ENCODE results near the gene ATP1A4.

Gene ATP1A4

DNA sequence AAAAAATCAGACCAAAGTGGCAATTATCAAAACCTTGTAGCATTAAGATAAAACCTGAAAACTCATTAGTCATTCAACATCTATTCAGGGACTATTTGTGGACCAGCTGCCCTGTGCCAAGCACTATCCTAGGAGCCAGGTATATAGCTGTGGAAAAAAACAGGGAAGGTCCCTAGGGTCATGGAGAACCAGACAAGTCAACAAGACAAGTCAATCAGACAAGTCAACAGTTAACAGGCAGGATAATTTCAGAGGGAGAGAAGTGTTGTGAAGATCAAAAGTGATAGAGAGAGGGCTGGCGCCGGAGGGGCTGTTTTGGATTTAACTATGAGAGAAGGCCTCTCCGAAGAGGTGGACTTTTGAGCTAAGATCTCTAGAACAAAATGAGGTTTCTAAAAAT lies 3.3 kb upstream of the ATP1A4 start:
- no peak for DNase-seq

DNA sequence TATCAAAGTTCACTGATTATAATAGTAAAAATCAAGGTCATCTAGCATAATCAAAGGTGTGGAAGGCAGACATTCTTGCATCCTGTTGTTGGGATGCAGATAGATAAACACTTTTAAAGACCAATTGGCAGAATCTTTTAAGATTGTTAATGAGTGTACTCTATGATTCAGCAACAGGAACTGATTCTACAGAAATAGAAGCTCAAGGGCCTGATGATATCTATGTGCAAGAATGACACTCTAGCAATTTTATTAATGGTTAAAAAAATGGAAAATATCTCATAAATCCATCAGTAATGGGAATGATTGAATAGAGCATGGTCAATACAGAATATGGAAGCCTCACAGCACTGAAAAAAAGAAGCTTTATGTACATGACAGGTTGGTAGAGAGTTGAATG lies 2.2 kb upstream of the ATP1A4 start:
- no peak for DNase-seq

DNA sequence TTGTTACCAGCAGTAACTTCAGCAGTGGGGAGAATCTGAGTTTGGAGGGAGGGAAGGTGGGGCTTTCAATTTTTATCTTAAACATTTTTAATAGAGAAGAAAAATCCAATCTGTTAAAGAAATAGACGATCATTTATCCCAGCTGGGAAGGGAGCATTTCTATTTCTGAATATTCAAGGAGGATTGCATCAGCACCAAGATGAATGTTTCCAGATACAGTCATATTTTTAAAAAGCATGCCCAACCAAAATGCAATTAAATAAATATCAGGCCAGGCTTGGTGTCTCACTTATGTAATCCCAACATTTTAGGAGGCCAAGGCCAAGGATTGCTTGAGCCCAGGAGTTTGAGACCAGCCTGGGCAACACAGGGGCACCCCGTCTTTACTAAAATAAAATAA lies 1.7 kb upstream of the ATP1A4 start:
- no peak for DNase-seq

DNA sequence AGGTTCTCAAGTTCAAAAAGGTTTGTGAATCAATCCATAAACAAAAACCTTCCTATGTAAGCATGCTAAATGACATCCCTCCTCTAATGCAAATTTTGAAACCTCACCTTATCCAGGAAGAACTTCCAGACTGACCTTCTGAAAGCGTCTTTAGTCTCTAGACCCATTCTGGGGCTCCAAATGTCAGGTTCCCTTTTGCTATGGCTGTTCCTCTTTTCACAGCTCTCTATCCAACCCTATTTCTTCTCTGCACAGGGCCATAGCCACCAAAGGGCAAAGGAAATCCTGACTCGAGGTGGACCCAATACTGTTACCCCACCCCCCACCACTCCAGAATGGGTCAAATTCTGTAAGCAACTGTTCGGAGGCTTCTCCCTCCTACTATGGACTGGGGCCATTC lies 3.4 kb downstream of the ATP1A4 start:
- DNase-seq: no peak

GRCh38 chr1:160156361-160156760 lies 5.0 kb downstream of the ATP1A4 start:
- DNase-seq: no peak

DNA sequence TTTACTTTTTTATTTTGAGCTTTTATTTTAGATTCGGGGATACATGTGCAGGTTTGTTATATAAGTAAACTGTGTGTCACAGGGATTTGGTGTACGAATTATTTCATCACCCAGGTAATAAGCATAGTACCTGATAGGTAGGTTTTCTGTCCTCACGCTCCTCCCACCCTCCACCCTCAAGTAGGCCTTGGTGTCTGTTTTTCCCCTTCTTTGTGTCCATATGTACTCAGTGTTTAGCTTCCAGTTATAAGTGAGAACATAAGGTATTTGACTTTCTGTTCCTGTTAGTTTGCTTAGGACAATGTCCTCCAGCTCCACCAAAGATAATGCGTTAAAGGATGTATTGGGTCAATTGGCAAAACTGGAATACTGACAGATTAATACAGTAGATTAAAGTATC lies 5.8 kb downstream of the ATP1A4 start:
- no peak for DNase-seq

DNA sequence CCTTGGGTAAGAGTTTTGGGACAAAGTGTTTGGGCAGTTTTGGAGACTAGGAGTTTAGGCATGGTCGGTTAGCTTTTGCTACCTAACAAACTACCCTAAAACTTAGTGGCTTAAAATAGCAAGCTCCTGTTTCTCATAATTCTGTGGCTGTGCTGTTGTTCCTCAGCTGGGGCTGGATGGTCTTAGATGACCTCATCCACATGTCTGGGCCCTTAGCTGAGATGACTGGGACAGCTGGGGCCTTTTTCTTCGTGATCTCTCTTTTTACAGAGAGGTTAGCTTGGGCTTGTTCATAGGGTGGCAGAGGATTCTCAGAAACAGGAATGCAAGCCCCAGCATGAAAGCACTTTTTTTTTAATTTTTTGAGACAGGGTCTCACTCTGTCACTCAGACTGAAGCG lies 6.6 kb downstream of the ATP1A4 start:
- no peak for DNase-seq

DNA sequence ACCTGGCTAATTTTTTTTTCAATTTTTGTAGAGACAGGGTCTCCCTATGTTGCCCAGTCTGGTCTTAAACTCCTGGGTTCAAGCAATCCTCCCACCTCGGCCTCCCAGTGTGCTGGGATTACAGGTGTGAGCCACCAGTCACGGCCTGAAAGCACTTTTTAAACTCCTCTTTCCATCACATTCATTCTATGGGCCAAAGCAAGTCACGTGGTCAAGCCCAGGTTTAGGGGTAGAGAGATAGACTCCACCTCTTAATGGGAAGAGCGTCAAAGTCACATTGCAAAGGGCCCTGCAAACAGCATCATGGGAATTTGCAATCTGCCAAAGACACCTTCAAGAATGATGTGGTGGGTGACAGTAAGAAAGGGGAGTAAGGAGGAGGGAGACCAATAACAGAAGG lies 7.1 kb downstream of the ATP1A4 start:
- DNase-seq: no peak

GRCh38 chr1:160159846-160160245 lies 8.4 kb downstream of the ATP1A4 start:
- no peak for DNase-seq

GRCh38 chr1:160161965-160162705 lies 10.7 kb downstream of the ATP1A4 start:
- DNase-seq: no peak

GRCh38 chr1:160162931-160163330 lies 11.5 kb downstream of the ATP1A4 start:
- DNase-seq: no peak

DNA sequence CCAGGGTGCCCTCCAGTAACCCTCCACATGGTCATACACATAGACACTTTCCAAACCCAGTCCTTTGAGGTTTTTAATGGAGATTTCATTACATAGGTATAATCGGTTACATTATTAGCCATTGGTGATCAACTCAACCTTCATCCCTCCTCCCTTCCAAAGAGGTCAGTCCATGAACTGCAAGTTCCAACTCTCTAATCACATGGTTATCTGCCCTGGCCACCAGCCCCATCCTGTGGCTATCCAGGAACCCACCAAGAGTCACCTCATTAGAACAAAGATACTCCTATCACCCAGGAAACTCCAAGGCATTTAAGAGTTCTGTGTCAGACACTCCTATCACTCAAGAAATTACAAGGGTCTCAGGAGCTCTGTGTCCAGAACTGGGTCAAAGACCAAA lies 12.2 kb downstream of the ATP1A4 start:
- no peak for DNase-seq

- DNase-seq: no peak
Measured at GRCh38 chr1:160164121-160164520, 12.7 kb downstream of the ATP1A4 start.

DNA sequence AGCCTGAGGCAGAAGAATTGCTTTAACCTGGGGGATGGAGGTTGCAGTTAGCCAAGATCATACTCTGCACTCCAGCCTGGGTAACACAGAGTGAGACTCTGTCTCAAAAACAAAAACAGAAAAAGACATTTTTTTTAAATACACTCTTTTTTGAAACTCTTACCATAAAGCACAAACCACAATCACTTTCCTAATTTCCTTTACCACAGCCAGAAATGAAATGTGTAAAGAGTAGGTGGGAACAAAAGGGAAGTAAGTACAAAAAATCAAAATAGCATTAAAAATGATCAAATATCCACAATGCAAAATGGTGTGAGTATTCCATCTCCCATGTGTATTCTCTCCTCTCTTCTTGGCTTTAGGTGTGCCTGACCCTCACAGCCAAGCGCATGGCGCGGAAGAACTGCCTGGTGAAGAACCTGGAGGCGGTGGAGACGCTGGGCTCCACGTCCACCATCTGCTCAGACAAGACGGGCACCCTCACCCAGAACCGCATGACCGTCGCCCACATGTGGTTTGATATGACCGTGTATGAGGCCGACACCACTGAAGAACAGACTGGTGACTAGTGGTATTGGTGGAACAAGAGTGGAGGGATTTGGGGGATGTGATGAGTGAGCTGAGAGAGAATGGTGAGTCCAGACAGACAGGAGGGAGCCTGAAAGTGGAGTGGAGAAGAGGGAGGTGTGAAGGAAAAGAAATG lies 14.9 kb downstream of the ATP1A4 start:
- DNase-seq: no peak

DNA sequence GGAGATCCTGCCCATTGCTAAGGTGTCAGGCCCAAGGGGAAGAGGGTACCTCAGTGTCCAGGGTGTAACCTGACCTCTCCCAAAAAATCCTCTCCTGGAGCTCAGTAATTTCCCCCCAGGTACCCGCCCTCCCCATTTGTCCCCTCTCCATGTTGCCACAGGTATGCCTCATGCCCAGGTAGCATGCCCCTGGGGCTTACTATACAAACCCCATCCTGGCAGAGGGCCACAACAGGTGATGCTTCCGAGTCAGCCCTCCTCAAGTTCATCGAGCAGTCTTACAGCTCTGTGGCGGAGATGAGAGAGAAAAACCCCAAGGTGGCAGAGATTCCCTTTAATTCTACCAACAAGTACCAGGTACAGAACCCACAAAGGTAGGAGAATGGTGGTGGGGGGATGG lies 15.7 kb downstream of the ATP1A4 start:
- DNase-seq: no peak

DNA sequence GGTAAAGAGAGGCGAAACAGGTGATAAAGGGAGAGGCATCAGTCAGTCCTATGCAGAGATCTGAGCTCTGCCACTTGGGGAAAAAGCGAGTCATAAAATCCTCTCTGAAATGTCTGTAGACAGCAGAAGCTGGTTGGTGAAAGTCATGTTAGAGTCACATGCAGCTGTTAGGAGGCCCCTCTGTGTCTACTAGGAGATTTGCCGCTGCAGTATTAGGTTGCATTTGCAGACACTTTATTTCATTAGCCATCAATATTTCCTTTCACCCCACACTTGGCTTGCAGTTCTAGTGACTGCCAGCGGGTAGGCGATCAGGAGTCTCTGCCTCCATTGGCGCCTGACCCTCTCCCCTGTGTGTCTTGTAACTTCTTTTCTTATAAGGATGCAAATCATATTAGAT lies 16.2 kb downstream of the ATP1A4 start:
- DNase-seq: no peak

- DNase-seq: no peak
Measured at GRCh38 chr1:160168016-160168415, 16.6 kb downstream of the ATP1A4 start.

DNA sequence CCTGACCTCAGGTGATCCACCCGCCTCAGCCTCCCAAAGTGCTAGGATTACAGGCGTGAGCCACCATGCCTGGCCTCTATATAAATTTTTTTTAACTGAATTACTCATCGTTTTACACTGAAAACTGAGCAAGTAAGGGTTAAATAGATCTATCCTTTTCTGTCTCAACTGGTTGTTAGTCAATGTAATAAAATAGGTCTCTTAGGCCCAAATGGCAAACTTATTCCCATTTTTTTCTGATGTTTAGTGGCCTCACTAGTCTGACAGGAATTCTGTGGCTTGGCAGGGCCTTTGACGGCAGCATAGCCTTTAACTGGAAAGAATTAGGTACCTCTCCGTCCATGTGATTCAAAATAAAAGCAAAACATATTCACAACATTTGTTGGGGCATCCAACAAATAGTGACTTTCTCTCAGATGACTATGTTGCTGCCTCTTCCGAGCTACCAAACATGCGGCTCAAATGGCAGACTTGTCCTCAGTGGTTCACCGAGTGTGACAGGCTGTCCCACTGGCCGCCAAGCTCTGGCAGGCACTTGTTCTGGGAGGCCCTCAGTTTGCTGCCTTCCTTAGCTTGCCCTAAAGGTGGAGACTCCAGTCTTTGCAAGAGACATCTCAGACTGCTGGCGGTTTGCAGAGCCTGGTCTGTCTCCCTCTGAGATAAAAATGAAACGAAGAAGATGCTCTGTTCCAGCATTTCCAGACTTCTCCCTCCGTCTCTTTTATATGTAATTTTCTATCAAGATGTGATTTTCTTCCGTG lies 17.4 kb downstream of the ATP1A4 start:
- no peak for DNase-seq

DNA sequence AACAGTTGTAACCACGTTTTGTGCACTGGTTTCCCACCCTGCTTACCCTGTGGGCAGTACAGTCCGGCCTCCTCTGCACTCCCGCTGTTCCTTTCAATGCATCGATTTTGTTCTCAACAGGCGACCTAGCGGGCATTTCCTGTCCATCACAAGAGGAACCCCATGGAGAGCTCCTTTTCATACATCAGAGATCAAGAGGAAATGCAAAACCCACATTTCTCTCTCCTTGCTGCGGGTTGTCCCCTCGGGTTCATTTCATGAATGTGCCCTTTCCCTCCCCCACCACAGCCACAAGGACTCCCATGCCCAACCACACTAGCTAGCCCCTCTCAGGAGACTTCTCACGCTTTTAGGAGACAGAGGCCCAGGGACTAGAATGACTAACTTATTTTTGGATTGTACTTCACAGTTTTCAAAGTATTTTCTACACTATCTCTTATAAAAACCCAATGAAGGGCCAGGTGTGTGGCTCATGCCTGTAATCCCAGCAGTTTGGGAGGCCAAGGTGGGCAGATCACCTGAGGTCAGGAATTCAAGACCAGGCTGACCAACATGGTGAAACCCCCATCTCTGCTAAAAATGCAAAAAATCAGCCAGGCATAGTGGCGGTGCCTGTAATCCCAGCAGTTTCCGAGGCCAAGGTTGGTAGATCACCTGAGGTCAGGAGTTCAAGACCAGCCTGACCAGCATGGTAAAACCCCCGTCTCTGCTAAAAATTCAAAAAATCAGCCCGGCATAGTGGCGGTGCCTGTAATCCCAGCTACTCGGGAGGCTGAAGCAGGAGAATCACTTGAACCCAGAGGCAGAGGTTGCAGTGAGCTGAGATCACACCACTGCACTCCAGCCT lies 18.4 kb downstream of the ATP1A4 start:
- no peak for DNase-seq

DNA sequence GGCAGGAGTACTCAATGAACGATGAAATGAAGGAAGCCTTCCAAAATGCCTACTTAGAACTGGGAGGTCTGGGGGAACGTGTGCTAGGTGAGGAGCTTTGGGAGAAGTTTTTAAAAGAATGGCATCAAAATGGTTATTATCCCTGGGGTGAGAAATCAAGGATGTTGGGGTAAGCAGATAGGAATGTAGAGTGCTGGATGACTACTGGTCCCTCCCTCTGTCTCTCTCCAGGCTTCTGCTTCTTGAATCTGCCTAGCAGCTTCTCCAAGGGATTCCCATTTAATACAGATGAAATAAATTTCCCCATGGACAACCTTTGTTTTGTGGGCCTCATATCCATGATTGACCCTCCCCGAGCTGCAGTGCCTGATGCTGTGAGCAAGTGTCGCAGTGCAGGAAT lies 20.0 kb downstream of the ATP1A4 start:
- DNase-seq: no peak

GRCh38 chr1:160171980-160172379 lies 20.6 kb downstream of the ATP1A4 start:
- no peak for DNase-seq

DNA sequence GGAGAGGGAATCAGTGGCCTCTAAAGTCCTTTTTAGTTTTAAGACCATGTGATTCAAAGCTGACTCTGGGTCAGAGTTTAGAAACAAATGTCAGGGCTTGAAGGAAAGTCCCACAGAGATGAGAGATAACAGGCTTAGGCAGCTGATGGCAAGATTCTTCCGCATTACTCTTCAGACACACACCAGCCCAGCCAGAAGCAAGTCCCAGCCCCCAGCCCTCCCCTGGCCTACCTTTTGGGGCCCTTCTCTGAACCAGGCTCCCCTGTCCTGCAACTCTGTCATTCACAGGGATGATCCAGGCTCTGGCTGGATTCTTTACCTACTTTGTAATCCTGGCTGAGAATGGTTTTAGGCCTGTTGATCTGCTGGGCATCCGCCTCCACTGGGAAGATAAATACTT lies 25.8 kb downstream of the ATP1A4 start:
- no peak for DNase-seq

DNA sequence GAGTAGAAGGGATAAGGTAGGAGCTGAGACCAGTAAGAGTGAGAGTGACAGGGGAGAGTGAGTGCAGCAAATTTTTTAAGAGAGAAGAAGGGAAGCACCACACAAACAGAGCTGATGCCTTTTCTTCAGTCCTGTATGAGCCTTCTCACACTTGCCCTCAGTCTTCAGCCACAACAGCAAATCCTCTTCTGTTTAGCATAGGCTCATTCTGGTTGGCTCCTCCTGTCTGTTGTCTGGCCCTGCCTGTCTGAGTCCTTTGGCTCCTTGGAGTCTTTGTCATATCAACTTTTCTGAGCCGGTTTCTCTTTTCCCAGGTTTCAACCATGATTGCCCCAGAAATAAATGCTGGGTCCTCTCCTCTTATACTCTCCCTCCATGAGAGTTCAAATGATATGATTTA lies 26.3 kb downstream of the ATP1A4 start:
- DNase-seq: no peak

All from NCI-H1436 treated with DMSO at 0.1 percent for 48 hours (cell line).